ENCODE measurements around the gene PTPRU. TPM values are rescaled to one million over a fixed set of nuclear protein-coding genes. Genes with fewer than 3 reads are reported as not detected.

PTPRU gene
- total RNA-seq, 1 experiment from 2014 or later = 45.5 TPM

GRCh38 chr1:29211086-29212030, 25.0 kb upstream of the PTPRU start:
- TF ChIP-seq, protein P1, sequence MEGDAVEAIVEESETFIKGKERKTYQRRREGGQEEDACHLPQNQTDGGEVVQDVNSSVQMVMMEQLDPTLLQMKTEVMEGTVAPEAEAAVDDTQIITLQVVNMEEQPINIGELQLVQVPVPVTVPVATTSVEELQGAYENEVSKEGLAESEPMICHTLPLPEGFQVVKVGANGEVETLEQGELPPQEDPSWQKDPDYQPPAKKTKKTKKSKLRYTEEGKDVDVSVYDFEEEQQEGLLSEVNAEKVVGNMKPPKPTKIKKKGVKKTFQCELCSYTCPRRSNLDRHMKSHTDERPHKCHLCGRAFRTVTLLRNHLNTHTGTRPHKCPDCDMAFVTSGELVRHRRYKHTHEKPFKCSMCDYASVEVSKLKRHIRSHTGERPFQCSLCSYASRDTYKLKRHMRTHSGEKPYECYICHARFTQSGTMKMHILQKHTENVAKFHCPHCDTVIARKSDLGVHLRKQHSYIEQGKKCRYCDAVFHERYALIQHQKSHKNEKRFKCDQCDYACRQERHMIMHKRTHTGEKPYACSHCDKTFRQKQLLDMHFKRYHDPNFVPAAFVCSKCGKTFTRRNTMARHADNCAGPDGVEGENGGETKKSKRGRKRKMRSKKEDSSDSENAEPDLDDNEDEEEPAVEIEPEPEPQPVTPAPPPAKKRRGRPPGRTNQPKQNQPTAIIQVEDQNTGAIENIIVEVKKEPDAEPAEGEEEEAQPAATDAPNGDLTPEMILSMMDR (conservative IDR thresholded peaks at IDR 0.05) = no peak
- Histone ChIP-seq H3K9ac (ENCODE audit: extremely low read depth, insufficient read length, low read length) (no peak overlapping the region), H3K79me2 (ENCODE audit: insufficient read depth, low read length) (no peaks in the 10 kb centered on the region), H4K8ac (replicated peaks; ENCODE audit: insufficient read length, low read depth, low read length) (no peak overlapping the region), H2AFZ (ENCODE audit: low read length) (no peak overlapping the region), H3K9me3 (ENCODE audit: control insufficient read depth, low read depth, low read length) (no peaks in the 10 kb centered on the region), H2BK15ac (ENCODE audit: low read depth, low read length) (no peak overlapping the region), H2AK5ac (ENCODE audit: insufficient read length, low read length) (no peak overlapping the region), H2BK120ac (ENCODE audit: low read depth, low read length, poor library complexity, severe bottlenecking) (no peak overlapping the region), H3K27ac (ENCODE audit: insufficient read length, low read depth, low read length) (no peak overlapping the region), H4K20me1 (ENCODE audit: control insufficient read depth, insufficient read depth, insufficient read length) (no peaks in the 10 kb centered on the region), H3K79me1 (ENCODE audit: insufficient read depth, low read depth, low read length, poor library complexity, severe bottlenecking) (no peaks in the 10 kb centered on the region), H3K4ac (ENCODE audit: low read depth, low read length) (no peak overlapping the region), H3K27me3 (ENCODE audit: insufficient read depth, low read length) (no peaks in the 10 kb centered on the region), H4K91ac (ENCODE audit: insufficient read length, low read depth, low read length) (no peak overlapping the region), H3K18ac (ENCODE audit: insufficient read length, low read depth, low read length) (no peak overlapping the region), H3T11ph (ENCODE audit: low read length) (no peak overlapping the region), H3K4me2 (ENCODE audit: insufficient read depth, insufficient read length, low read length) (no peak overlapping the region), H2BK12ac (ENCODE audit: insufficient read length, low read depth, low read length) (no peak overlapping the region), H3K23me2 (ENCODE audit: insufficient read length, low read depth, low read length, poor library complexity, severe bottlenecking) (no peaks in the 10 kb centered on the region), H3K23ac (ENCODE audit: insufficient read length, low read depth, low read length) (no peak overlapping the region), H4K5ac (ENCODE audit: insufficient read length, low read depth, low read length) (no peak overlapping the region), H3K4me1 (ENCODE audit: insufficient read depth, low read length) (no peaks in the 10 kb centered on the region), H3K14ac (ENCODE audit: insufficient read depth, low read length) (no peak overlapping the region), H2BK5ac (ENCODE audit: insufficient read length, low read length) (no peak overlapping the region), H3K56ac (ENCODE audit: insufficient read length, low read depth, low read length) (no peak overlapping the region), H2BK20ac (ENCODE audit: low read depth, low read length, poor library complexity, severe bottlenecking) (no peak overlapping the region)
- peaks cover 3 to 7% of the 10 kb centered on the region in 2 experiments; a peak in 1 of 4 replicates for H3K4me1 Mint-ChIP-seq
- H3K27ac Mint-ChIP-seq = peak overlapping the region in 2 of 3 experiments; percentile 37 to 62; a peak in 2 of 7 replicates
- WGBS (ENCODE audit: extremely low coverage, insufficient read length, low lambda C conversion rate) = no CpG with 5 or more reads among the region's 12 CpGs
- H3K4me3 Mint-ChIP-seq = no peak overlapping the region
- no peaks in the 10 kb centered on the region for H3K27me3 Mint-ChIP-seq (ENCODE audit: low read depth)
- DNase-seq = no peak
- H3K9me3 Mint-ChIP-seq = no peaks in the 10 kb centered on the region; a peak in 1 of 5 replicates
- H3K36me3 Mint-ChIP-seq (ENCODE audit: insufficient read depth in 1 of 3, low read depth in 3 of 3) = peaks cover 15 to 51% (median 37%) of the 10 kb centered on the region in 3 experiments; a peak in 6 of 7 replicates

Data from H9 (cell line).